GM19324 (cell line): Measurements from ENCODE around the gene GIMAP8.
"Not testable (repeated sequence)": the region's sequence is repeated elsewhere in the genome, so short reads cannot be mapped to it uniquely, and the experiment has no call there.

ENCODE experiments used
- ATAC-seq: cut with Tn5 transposase; IDR thresholded peaks from one replicate; pipeline ENCODE4 v1.9.1; 2021; ENCODE audit warnings: mild to moderate bottlenecking, moderate library complexity; ENCODE audit not compliant: unreplicated experiment, low FRiP score

Gene GIMAP8

DNA sequence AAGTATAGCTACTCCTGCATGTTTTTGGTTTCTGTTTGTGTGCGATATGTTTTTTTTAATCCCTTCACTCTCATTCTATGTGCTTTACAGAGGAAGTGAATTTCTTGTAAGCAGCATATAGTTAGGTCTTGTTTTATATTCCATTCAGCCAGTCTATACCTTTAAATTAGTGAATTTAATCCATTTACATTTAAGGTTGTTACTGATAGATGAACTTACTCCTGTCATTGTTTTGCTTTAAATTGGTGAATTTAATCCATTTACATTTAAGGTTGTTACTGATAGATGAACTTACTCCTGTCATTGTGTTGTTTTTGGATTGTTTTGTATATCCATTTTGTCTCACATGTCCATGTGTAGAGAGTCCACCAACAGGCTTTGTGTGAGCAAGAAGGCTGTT is 11.1 kb downstream of the GIMAP8 start:
- no peak for ATAC-seq

GRCh38 chr7:150462413-150462812 is 12.0 kb downstream of the GIMAP8 start:
- no peak for ATAC-seq

- ATAC-seq: no peak
Measured at GRCh38 chr7:150463461-150463860, 13.0 kb downstream of the GIMAP8 start.

DNA sequence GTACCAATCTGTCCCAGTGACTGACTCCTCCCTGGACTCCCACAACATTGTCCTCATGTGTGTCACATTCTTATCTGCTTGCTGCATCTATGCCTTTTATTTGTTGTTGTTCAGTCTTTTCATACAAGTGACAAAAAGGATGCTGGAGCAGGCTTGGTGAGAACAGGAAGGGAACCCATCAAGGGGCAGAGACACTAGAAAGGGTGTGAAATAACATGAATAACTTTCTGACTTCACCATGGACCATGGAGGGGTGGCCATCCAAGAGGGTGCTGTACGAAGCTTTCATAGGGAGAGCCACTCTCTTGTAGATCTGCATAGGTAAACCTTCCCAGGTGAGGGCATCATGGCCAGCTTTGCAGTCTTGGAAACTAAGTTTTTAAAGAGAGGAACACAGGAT is 14.5 kb downstream of the GIMAP8 start:
- no peak for ATAC-seq

- no peak for ATAC-seq
Measured at GRCh38 chr7:150465414-150465813, 15.0 kb downstream of the GIMAP8 start.

GRCh38 chr7:150466477-150466876 is 16.0 kb downstream of the GIMAP8 start:
- ATAC-seq: no peak

- no peak for ATAC-seq
Measured at GRCh38 chr7:150468241-150468640, 17.8 kb downstream of the GIMAP8 start.

DNA sequence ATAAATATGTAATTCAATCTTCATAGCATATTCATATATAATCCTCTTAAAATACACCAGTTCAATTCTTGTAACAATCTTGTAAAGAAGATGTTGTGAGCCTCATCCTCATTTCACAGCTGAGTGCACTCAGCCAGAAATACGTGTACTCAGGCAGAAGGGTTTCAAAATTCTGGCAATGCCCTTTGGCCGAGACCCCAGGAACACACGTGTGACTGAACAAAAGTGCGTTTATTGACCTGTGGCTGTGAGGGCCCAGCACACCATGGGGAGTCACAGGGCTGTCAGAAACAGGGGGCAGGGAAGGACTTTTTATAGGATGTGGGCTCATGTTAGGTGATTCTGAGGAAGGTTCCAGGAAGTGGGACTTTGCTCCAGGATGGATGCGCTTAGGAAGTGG is 21.5 kb downstream of the GIMAP8 start:
- no peak for ATAC-seq

GRCh38 chr7:150473902-150474301 is 23.5 kb downstream of the GIMAP8 start:
- ATAC-seq: no peak

GRCh38 chr7:150476285-150476684 is 25.9 kb downstream of the GIMAP8 start:
- no peak for ATAC-seq

DNA sequence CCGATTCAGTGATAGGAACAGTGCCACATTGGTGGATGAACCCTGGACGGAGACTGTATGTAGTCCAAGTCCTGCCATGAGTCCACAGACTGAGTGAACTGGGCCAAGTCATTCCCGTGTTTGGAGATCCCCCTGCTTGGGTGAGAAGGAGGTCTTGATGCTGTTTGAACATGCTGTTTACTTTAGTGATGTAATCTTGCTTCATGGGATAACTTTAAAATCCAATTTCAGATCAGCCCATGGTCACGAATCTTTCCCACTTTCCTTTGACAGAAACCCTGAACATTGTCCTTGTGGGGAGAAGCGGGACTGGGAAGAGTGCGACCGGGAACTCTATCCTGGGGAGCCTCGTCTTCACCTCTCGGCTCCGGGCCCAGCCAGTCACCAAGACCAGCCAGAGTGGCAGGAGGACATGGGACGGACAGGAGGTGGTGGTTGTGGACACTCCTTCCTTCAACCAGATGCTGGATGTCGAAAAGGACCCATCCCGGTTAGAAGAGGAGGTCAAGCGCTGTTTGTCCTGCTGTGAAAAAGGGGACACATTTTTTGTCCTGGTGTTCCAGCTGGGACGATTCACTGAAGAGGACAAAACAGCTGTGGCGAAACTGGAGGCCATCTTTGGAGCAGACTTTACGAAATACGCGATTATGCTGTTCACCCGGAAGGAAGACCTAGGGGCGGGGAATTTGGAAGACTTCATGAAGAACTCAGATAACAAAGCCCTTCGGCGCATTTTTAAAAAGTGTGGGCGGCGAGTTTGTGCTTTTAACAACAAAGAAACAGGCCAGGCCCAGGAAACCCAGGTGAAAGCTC is 26.6 kb downstream of the GIMAP8 start:
- no peak for ATAC-seq

DNA sequence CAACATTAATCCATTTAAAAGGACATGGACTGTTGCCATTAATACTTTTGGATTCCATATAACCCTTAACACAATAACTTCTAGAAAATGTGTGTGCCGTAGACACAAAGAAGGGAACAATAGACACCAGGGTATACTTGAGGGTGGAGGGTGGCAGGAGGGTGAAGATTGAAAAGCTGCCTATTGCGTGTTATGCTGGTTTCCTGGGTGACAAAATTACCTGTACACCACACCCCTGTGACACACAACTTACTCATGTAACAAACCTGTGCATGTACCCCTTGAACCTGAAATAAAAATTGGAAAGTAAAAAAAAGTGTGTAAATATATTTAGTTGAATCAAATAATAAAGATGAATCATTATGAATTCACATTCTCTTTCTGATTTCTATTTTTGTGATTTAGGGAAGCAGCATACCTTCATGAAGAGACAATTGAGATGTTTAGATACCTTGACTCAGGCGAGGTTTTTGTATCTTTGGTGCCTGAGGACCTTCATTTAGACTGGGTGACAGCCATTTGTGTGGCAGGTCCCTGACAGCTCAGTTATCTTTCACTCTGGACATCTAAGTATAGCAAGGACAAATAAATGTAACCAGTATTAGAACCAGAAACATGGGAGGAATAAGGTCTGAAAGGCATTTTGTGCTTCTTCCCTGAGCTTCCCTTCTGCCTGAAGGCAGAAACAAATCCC is 28.7 kb downstream of the GIMAP8 start:
- ATAC-seq: no peak

GRCh38 chr7:150481186-150481920 is 30.9 kb downstream of the GIMAP8 start:
- no peak for ATAC-seq

- ATAC-seq: no peak
Measured at GRCh38 chr7:150481922-150482321, 31.5 kb downstream of the GIMAP8 start.

DNA sequence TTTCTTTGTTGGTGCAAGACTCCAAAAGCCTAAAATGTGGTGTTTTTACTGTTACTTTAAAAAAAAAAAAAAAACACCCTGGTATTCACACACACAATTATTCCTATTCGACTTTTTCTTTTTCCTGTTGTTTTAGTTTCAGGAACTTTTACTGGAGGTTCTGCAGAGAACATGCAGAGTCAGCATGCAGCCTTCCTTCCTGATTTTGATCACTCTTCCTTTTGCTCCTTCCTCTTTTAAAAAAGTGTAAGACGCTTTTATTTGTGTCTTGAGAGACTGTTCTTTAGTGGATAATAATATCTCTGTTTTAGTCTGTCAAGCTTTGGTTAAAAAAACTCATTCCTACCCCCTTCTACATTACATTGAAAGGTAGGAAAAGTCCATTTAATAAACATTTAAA is 33.1 kb downstream of the GIMAP8 start:
- ATAC-seq: not testable (repeated sequence)

GRCh38 chr7:150484071-150484470 is 33.6 kb downstream of the GIMAP8 start:
- ATAC-seq: not testable (repeated sequence)

GRCh38 chr7:150487625-150488024 is 37.2 kb downstream of the GIMAP8 start:
- ATAC-seq: no peak

DNA sequence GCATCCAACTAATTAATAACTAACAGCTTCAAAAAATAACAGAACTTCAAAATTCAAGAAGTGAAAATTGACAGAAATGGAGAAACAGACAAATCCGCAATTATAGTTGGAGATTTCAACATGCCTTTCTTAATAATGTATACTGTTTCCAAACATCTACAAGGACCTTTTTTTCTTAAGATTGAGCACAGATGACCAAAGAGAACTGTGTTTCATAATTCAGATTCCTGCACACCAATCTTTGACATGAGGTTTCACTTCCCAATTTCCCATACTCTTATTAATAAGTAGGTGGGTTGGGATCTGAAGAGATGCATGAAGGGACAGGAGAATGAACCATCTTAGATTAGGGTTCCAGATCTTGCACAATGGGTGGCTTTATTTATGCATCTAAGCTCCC is 39.4 kb downstream of the GIMAP8 start:
- ATAC-seq: no peak

DNA sequence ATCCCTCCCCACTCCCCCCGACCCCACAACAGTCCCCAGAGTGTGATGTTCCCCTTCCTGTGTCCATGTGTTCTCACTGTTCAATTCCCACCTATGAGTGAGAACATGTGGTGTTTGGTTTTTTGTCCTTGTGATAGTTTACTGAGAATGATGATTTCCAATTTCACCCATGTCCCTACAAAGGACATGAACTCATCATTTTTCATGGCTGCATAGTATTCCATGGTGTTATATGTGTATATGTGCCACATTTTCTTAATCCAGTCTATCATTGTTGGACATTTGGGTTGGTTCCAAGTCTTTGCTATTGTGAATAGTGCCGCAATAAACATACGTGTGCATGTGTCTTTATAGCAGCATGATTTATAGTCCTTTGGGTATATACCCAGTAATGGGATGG is 43.0 kb downstream of the GIMAP8 start:
- not testable (repeated sequence) for ATAC-seq

- ATAC-seq: no peak
Measured at GRCh38 chr7:150502519-150502918, 52.1 kb downstream of the GIMAP8 start.

DNA sequence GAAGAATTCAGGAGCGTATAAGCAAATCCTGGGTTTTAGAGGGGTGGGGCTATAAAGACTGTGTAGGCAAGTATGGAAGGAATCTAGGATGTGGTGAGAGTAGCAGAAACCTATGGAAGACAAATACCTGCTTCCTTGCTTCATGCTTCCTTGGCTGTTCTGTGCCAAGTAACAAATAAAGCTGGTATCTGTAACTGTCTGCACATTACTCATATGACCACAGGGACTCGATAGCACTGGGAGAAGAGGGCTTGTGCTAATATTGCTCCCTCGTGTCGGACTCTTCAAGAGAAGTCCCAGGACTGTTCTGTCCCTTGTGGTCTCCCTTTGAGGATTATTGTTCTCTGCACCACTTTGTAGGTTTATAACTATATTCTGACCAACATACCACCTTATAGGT is 52.7 kb downstream of the GIMAP8 start:
- ATAC-seq: no peak
